ENCODE measurements around the gene SUGP1. TPM values are rescaled to one million over a fixed set of nuclear protein-coding genes. Genes with fewer than 3 reads are reported as not detected.

Gene SUGP1
- polyA plus RNA-seq, 1 experiment: 25.2 TPM

DNA sequence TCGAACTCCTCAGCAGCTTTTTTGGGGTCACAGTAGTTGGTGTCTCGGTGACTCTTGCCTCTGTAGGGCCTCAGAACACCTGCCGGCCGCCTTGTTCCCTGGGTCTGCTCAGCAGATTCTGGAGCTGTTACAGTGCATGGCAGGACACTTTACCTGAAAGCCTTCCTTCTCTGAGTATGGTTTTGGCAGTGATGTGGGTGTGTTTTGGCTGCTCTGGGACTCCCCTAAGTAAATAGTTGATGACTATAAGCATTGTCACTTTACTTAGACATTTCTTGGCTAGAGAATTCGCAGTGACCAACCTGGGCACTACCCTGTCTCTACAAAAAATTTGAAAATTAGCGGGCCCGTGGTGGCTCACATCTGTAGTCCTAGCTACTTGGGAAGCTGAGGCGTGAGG, 7.4 kb upstream of the SUGP1 start:
- Histone ChIP-seq H3K4me3 (ENCODE audit: low read depth, low read length) (no peak overlapping the region), H3K27me3 (ENCODE audit: control insufficient read depth, insufficient read depth, low read length) (no peaks in the 10 kb centered on the region), H3K27ac (ENCODE audit: low read depth, low read length) (no peak overlapping the region), H3K9me3 (ENCODE audit: control insufficient read depth, insufficient read depth, low read length) (no peaks in the 10 kb centered on the region)
- ChIA-PET POLR2A (no interaction called here), CTCF (interaction anchor here (0.8 kb wide), 1 partner anchor 164 kb away, joined by 5 read pairs; no protein-coding TSS in a partner anchor)
- TF ChIP-seq, protein P1, sequence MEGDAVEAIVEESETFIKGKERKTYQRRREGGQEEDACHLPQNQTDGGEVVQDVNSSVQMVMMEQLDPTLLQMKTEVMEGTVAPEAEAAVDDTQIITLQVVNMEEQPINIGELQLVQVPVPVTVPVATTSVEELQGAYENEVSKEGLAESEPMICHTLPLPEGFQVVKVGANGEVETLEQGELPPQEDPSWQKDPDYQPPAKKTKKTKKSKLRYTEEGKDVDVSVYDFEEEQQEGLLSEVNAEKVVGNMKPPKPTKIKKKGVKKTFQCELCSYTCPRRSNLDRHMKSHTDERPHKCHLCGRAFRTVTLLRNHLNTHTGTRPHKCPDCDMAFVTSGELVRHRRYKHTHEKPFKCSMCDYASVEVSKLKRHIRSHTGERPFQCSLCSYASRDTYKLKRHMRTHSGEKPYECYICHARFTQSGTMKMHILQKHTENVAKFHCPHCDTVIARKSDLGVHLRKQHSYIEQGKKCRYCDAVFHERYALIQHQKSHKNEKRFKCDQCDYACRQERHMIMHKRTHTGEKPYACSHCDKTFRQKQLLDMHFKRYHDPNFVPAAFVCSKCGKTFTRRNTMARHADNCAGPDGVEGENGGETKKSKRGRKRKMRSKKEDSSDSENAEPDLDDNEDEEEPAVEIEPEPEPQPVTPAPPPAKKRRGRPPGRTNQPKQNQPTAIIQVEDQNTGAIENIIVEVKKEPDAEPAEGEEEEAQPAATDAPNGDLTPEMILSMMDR (IDR thresholded peaks at IDR 0.05; ENCODE audit: low read depth, low read length): no peak
- DNase-seq (ENCODE audit: low read depth, low spot score): no peak

DNA sequence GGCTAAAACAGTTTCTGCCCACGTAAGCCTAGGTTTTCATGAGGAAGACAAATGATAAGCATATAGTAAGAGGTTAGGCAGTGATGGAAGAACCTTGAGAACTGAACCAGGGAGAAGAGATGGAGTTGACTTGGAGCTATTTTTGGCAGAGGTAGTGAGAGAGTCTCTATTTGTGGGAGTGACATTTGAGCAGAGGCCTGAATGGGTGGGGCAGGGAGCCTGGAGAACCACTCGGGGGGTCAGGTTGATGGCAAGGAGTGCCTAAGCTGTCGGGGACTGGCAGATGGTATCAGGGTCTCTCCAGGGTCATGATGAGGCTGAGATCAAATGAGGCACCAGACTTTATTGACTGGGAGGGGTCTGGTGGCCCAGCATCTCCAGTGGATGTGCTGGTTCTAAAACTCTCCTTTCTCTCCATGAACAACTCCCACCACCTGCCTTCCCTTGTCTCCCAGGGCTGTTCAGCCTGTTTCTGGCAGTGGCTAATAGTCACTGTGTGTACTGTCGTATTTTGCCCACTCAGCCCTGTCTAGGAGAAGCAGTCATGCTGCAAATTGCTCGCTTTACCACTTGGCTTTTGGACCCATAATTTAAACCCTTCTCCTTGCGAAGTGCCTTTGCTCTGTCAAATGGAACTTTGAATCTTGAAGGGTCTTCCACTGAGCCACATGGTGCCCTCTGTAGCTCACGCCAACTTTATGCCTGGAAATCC, 3.9 kb upstream of the SUGP1 start:
- TF ChIP-seq, protein P1 (IDR thresholded peaks at IDR 0.05; ENCODE audit: low read depth, low read length): no peak
- no peak overlapping the region for H3K27ac ChIP-seq (ENCODE audit: low read depth, low read length)
- H3K4me3 ChIP-seq (ENCODE audit: low read depth, low read length): no peak overlapping the region
- H3K27me3 ChIP-seq (ENCODE audit: control insufficient read depth, insufficient read depth, low read length): no peaks in the 10 kb centered on the region
- ChIA-PET POLR2A (interaction anchor here (0.6 kb wide), 1 partner anchor 33 kb away, joined by 3 read pairs; no protein-coding TSS in a partner anchor), CTCF (interaction anchor here (3.2 kb wide), 1 partner anchor 19 kb away, joined by 23 read pairs; no protein-coding TSS in a partner anchor)
- DNase-seq (ENCODE audit: low read depth, low spot score): no peak
- H3K9me3 ChIP-seq (ENCODE audit: control insufficient read depth, insufficient read depth, low read length): peaks cover 4% of the 10 kb centered on the region; the same call in 1 of the 2 replicates

DNA sequence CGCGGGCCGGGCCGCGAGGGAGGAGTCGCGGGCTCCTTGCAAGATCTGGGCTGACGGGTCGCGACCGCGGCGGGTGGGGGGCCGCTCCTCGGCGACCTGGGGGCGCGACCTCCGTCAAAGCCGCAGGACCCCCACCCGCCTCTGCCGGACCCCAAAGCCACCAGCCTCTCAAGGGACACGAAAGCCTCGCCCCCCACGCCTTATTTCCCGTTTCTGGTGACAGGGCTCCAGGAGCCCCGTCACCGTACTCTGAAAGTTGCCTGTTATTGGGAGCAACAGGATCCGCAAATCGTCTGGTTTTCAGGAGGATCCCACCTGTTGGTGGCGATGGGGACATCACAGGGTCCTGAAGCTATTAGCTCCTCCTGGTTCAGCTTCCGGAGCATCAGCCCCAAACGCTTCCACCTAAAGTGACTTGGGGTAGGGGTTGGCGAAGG, 850 bp upstream of the SUGP1 start:
- TF ChIP-seq, protein P1 (IDR thresholded peaks at IDR 0.05; ENCODE audit: low read depth, low read length): no peak
- Histone ChIP-seq H3K9me3 (ENCODE audit: control insufficient read depth, insufficient read depth, low read length) (peaks cover 4% of the 10 kb centered on the region; the same call in 1 of the 2 replicates), H3K4me3 (ENCODE audit: low read depth, low read length) (peak overlapping the region; percentile 100), H3K27ac (ENCODE audit: low read depth, low read length) (peak overlapping the region; percentile 57), H3K27me3 (ENCODE audit: control insufficient read depth, insufficient read depth, low read length) (no peaks in the 10 kb centered on the region)
- ChIA-PET POLR2A (no interaction called here), CTCF (interaction anchor here (0.7 to 1.1 kb wide), 4 partner anchors 12 to 170 kb away, joined by 3 to 9 read pairs (median 4); no protein-coding TSS in a partner anchor)
- no peak for DNase-seq (ENCODE audit: low read depth, low spot score)

DNA sequence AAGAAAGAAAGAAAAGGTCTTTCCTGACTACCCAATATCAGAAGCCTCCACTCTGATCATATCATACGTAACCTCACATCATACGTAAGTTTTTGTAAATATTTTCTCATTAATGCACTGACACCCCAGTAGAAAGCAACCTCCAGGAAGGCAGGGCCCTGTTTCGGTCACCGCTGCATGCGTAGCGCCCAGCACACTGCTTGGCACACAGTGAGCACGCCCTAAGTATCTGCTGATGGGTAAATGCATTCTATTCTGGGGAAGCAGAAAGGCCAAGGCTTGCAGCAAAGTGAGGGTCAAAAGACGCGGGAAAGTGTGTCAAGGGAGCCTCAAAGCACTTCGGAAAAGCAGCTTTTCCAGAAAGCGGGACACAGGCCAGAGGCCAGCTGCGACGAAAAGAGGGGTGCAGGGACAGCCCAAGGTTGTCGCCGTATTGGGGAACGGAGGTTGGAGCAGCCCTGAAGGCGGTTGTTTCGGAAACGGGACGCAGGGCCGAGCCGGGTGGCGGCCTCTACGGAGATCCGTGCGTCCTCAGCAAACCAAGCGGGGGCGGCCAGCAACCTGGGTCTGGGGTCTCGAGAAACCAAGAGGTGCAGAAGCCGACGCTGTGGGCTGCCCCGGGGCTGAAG, 463 bp downstream of the SUGP1 start:
- TF ChIP-seq, protein P1 (IDR thresholded peaks at IDR 0.05; ENCODE audit: low read depth, low read length): no peak
- H3K4me3 ChIP-seq (ENCODE audit: low read depth, low read length): peak overlapping the region; percentile 100
- no peaks in the 10 kb centered on the region for H3K27me3 ChIP-seq (ENCODE audit: control insufficient read depth, insufficient read depth, low read length)
- ChIA-PET POLR2A (interaction anchor here (0.6 kb wide), 1 partner anchor 176 kb away, joined by 3 read pairs; no protein-coding TSS in a partner anchor), CTCF (no interaction called here)
- peaks cover 4% of the 10 kb centered on the region; the same call in 1 of the 2 replicates for H3K9me3 ChIP-seq (ENCODE audit: control insufficient read depth, insufficient read depth, low read length)
- H3K27ac ChIP-seq (ENCODE audit: low read depth, low read length): no peak overlapping the region
- DNase-seq (ENCODE audit: low read depth, low spot score): no peak

DNA sequence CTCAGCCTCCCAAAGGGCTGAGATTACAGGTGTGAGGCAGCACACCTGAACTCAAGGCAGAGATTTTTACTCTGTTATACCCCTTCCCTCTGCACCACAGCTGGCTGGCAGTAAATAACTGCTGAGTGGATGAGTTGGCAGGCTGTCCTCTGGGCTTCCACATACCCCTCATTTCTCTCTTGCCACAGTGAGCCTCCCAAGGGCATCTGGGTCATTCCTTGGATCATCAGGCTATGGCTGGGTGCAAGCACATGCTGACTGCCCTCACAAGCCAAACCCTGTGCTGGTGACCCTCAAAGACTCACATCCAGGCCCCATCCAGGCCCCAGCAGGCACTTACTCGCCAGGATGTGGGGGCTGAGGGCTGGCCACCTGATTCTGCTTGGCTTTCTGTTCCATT, 4.2 kb downstream of the SUGP1 start:
- Histone ChIP-seq H3K4me3 (ENCODE audit: low read depth, low read length) (no peak overlapping the region), H3K27me3 (ENCODE audit: control insufficient read depth, insufficient read depth, low read length) (no peaks in the 10 kb centered on the region), H3K9me3 (ENCODE audit: control insufficient read depth, insufficient read depth, low read length) (peaks cover 4% of the 10 kb centered on the region; the same call in 1 of the 2 replicates), H3K27ac (ENCODE audit: low read depth, low read length) (no peak overlapping the region)
- ChIA-PET POLR2A (no interaction called here), CTCF (interaction anchor here (0.6 kb wide), 1 partner anchor 215 kb away, joined by 8 read pairs; no protein-coding TSS in a partner anchor)
- TF ChIP-seq, protein P1 (IDR thresholded peaks at IDR 0.05; ENCODE audit: low read depth, low read length): no peak
- no peak for DNase-seq (ENCODE audit: low read depth, low spot score)

All from AG04450 (cell line).